PFSK-1 (cell line): ENCODE results near the gene PEMT.

Experiments used
- FOXP2 ChIP-seq: optimal IDR thresholded peaks from 2 replicates; pipeline ENCODE3; 2011; ENCODE audit warnings: borderline replicate concordance, control low read depth, inconsistent platforms; ENCODE audit not compliant: insufficient read depth; ENCODE audit errors: extremely low read length, extremely low read depth
- POLR2AphosphoS5 ChIP-seq: IDR thresholded peaks from 2 replicates; pipeline ENCODE4 v1.6.1; 2012; ENCODE audit warnings: low read depth, mild to moderate bottlenecking, control low read depth, low read length, moderate library complexity
- REST ChIP-seq, 2 experiments: IDR thresholded peaks; 2 replicates each; pipeline versions ENCODE4 v1.6.1 to v1.8.0; 2011 to 2012; ENCODE audit warnings: low read depth in 2 of 2, low read length in 2 of 2, control low read depth in 1 of 2, inconsistent platforms in 1 of 2, mild to moderate bottlenecking in 1 of 2, moderate library complexity in 1 of 2; ENCODE audit not compliant: insufficient read depth in 1 of 2
- SIN3A ChIP-seq: IDR thresholded peaks from 2 replicates; pipeline ENCODE4 v1.6.1; 2012; ENCODE audit warnings: mild to moderate bottlenecking, low read length, moderate library complexity, borderline replicate concordance; ENCODE audit not compliant: insufficient read depth
- TAF1 ChIP-seq: IDR thresholded peaks from 2 replicates; pipeline ENCODE4 v1.6.1; 2012; ENCODE audit warnings: low read length, control low read depth, borderline replicate concordance; ENCODE audit not compliant: insufficient read depth

The PEMT gene

DNA sequence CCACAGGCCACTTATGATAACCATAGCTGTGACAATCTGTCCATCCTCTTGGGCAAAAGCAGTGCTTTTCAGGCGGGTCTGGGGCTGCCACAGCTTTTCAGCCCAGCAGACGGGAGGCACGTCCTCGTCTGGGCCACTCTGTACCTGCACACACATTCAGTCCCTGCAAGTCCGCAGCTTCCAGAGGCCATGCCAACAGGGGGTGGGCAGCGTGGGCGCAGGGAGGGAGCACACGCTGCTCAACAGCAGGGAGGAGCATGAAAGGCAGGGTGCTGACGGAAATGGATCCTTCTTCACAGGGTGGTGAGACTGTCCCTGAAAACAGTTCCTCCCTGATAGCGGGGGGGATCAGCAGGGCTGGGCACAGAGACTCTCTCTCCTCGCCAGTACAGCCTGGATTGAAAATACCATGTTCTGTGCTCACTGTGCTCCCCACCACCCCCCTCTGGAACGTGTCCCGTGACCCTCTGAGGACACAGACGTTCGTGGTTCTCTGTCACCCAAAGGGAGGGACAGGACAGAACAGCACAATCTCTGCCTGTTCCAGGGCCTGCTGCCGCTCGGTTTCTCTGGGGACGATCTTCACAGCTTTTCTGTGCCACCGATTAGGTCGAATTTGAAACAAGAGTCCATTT is 41.7 kb downstream of the PEMT start:
- TF ChIP-seq POLR2AphosphoS5 (no peak), SIN3A (no peak), FOXP2 (no peak), REST (IDR thresholded peaks at IDR 0.05; ENCODE audit: insufficient read depth in 1 of 2, low read depth in 2 of 2, low read length in 2 of 2) (no peak), TAF1 (no peak)

GRCh38 chr17:17548044-17548443 is 43.5 kb downstream of the PEMT start:
- TF ChIP-seq TAF1 (no peak), REST (IDR thresholded peaks at IDR 0.05; ENCODE audit: insufficient read depth in 1 of 2, low read depth in 2 of 2, low read length in 2 of 2) (no peak), SIN3A (no peak), POLR2AphosphoS5 (no peak), FOXP2 (no peak)

GRCh38 chr17:17547210-17547764 is 44.2 kb downstream of the PEMT start:
- TF ChIP-seq REST (IDR thresholded peaks at IDR 0.05; ENCODE audit: insufficient read depth in 1 of 2, low read depth in 2 of 2, low read length in 2 of 2) (no peak), SIN3A (no peak), FOXP2 (no peak), POLR2AphosphoS5 (no peak), TAF1 (no peak)

DNA sequence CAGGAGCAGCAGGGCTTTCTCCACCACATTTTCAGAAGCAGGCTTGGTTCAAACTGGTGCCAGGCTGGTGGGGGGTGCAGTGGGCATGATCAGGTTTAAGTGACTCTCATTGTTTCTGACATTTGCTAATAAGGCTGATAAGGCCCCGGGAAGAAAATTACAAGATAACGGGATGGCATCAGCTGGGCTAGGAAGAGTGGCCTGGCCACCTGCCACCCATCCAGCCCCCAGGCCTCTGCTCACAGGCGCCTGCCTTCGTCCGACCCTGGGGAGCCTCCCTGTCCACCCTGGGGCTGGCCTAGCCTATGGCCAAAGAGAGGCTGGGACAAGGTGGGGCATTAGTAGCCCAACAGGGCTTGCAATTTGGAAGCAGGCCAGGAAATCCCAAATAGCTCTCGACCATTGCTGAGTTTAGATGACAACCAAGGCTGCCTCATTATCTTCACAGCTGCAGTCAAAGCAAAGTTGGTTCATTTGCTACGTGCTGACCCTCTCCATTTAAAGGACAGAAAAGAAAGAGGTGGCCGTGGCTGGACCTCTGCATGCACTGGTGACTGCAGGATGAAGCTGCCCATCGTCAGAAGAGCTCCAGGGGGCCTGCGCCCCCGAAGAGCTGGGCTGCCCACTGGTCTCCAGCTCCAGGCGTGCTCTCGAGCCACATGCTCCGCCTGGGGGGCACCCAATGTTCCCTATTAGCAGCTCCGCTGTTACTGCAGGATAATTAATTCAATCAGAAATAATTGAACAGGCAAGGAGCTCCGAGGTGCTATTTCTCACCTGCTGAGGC is 44.9 kb downstream of the PEMT start:
- TF ChIP-seq TAF1 (no peak), FOXP2 (no peak), SIN3A (no peak), POLR2AphosphoS5 (no peak), REST (IDR thresholded peaks at IDR 0.05; ENCODE audit: insufficient read depth in 1 of 2, low read depth in 2 of 2, low read length in 2 of 2) (no peak)
